ENCODE measurements around the gene RAE1. TPM values are rescaled to one million over a fixed set of nuclear protein-coding genes. Genes with fewer than 3 reads are reported as not detected.

Gene RAE1
- total RNA-seq, 2 experiments from 2014 or later = 35.0 to 37.2 TPM

DNA sequence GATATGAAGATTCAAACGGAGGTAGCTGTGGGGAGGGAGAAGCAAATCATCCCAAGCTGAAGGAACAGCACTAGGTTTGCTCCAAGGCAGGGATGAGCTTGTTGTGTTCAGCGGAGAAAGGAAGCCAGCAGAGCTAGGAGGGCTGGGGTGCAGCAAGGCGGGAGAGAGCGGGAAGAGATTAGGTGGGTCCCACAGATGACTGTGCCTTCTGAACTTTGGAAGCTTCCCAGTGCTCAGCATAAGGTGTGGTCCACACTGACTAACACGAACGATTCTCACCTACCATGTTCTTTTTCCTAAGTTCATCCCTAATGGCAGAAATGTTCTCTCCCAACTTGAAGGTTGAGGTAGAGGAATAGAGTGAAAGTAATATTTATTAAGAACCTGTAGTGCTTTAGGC is 1.2 kb downstream of the RAE1 start:
- peaks cover 25% of the 10 kb centered on the region for H3K4me1 Mint-ChIP-seq (ENCODE audit: low read depth)

GRCh38 chr20:57353351-57353750 is 2.3 kb downstream of the RAE1 start:
- H3K4me1 Mint-ChIP-seq (ENCODE audit: low read depth) = peaks cover 25% of the 10 kb centered on the region
- H3K4me3 Mint-ChIP-seq = no peak overlapping the region
- H3K36me3 Mint-ChIP-seq (ENCODE audit: low read depth) = peaks cover 30% of the 10 kb centered on the region
- no peak overlapping the region for H3K27ac Mint-ChIP-seq
- DNase-seq (no peak), ATAC-seq (no peak)
- no peaks in the 10 kb centered on the region for H3K9me3 Mint-ChIP-seq (ENCODE audit: insufficient read depth)
- no peaks in the 10 kb centered on the region for H3K27me3 Mint-ChIP-seq (ENCODE audit: low read depth)
- ChIA-PET CTCF (interaction anchor here (0.8 to 1.3 kb wide), 2 partner anchors 9 to 145 kb away, joined by 3 to 4 read pairs; no protein-coding TSS in a partner anchor), POLR2A (interaction anchor here (0.9 kb wide), 1 partner anchor 39 kb away, joined by 3 read pairs; no protein-coding TSS in a partner anchor)

More for the DNA sequence above, 1.2 kb downstream of the RAE1 start:
- no peaks in the 10 kb centered on the region for H3K9me3 Mint-ChIP-seq (ENCODE audit: insufficient read depth)
- CTCF ChIA-PET = interaction anchor here (1.3 to 1.8 kb wide), 3 partner anchors 8 to 244 kb away, joined by 3 to 4 read pairs (median 3); no protein-coding TSS in a partner anchor
- peak overlapping the region; percentile 95 for H3K4me3 Mint-ChIP-seq
- peaks cover 30% of the 10 kb centered on the region for H3K36me3 Mint-ChIP-seq (ENCODE audit: low read depth)
- DNase-seq (no peak), ATAC-seq (no peak)
- POLR2A ChIA-PET = interaction anchor here (1.5 kb wide), 1 partner anchor 39 kb away, joined by 5 read pairs; the partner anchor contains the start of gene RBM38
- H3K27ac Mint-ChIP-seq = peak overlapping the region; percentile 91
- H3K27me3 Mint-ChIP-seq (ENCODE audit: low read depth) = no peaks in the 10 kb centered on the region

DNA sequence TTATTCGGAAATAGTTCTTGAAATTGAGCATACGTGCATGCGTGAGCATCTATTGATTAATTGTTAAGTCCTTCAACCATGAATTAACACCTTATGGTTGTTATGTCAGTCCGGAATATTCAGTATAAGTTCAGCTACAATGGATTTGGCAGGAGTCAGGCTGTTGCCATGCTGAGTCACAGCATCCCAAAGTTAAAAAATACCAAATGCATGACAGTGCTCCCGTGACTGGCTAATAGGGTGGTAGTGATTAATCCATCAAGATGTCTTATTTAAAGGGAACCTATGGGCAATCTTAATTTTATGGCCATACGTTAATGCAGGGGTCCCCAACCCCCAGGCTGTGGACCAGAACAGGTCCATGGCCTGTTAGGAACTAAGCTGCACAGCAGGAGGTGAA is 10.5 kb downstream of the RAE1 start:
- no peaks in the 10 kb centered on the region for H3K4me1 Mint-ChIP-seq (ENCODE audit: low read depth)

DNA sequence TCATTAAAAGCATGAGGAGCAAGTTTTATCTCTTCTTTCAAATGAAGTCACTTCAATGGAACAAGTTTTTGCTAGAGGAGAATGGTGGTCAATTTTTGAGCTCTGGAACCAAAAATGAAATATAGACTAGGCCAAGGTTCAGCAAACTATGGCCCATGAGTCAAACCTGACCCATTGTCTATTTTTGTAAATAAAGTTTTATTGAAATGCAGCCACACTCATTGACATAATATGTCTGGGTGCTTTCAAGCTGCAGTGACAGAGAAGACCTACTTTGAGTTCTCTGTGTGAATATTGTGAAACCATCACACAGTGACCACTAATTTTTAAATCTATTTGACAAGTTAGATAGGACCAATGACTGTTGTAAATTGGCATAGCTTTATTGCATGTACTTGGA is 13.4 kb downstream of the RAE1 start:
- Mint-ChIP-seq H3K4me1 (ENCODE audit: low read depth) (no peaks in the 10 kb centered on the region), H3K4me3 (no peak overlapping the region), H3K27ac (no peak overlapping the region), H3K36me3 (ENCODE audit: low read depth) (peaks cover 39% of the 10 kb centered on the region), H3K9me3 (ENCODE audit: insufficient read depth) (no peaks in the 10 kb centered on the region), H3K27me3 (ENCODE audit: low read depth) (no peaks in the 10 kb centered on the region)
- DNase-seq = peak; percentile 16
- ChIA-PET CTCF (interaction anchor here (0.9 kb wide), 1 partner anchor 134 kb away, joined by 3 read pairs; no protein-coding TSS in a partner anchor), POLR2A (no interaction called here)
- ATAC-seq = no peak

More for the DNA sequence above, 10.5 kb downstream of the RAE1 start:
- ChIA-PET CTCF (interaction anchor here (1.4 to 4.2 kb wide), 2 partner anchors 15 to 21 kb away, joined by 3 to 23 read pairs; no protein-coding TSS in a partner anchor), POLR2A (no interaction called here)
- DNase-seq = peak; percentile 1
- Mint-ChIP-seq H3K36me3 (ENCODE audit: low read depth) (peaks cover 22% of the 10 kb centered on the region), H3K27ac (no peak overlapping the region), H3K4me3 (no peak overlapping the region), H3K27me3 (ENCODE audit: low read depth) (no peaks in the 10 kb centered on the region), H3K9me3 (ENCODE audit: insufficient read depth) (no peaks in the 10 kb centered on the region)
- no peak for ATAC-seq

- CTCF ChIA-PET = interaction anchor here (1.2 kb wide), 1 partner anchor 23 kb away, joined by 5 read pairs; no protein-coding TSS in a partner anchor
- DNase-seq = no peak
- H3K36me3 Mint-ChIP-seq (ENCODE audit: low read depth) = peaks cover 65% of the 10 kb centered on the region
- peak overlapping the region; percentile 17 for H3K27ac Mint-ChIP-seq
- ATAC-seq = no peak
- POLR2A ChIA-PET = no interaction called here
- H3K9me3 Mint-ChIP-seq (ENCODE audit: insufficient read depth) = no peaks in the 10 kb centered on the region
- no peaks in the 10 kb centered on the region for H3K27me3 Mint-ChIP-seq (ENCODE audit: low read depth)
- H3K4me1 Mint-ChIP-seq (ENCODE audit: low read depth) = peaks cover 11% of the 10 kb centered on the region
- no peak overlapping the region for H3K4me3 Mint-ChIP-seq
Observed at GRCh38 chr20:57369596-57369995, 18.5 kb downstream of the RAE1 start.

- Mint-ChIP-seq H3K27ac (peak overlapping the region; percentile 10), H3K27me3 (ENCODE audit: low read depth) (no peaks in the 10 kb centered on the region), H3K4me3 (no peak overlapping the region), H3K9me3 (ENCODE audit: insufficient read depth) (no peaks in the 10 kb centered on the region), H3K36me3 (ENCODE audit: low read depth) (peaks cover 71% of the 10 kb centered on the region), H3K4me1 (ENCODE audit: low read depth) (peaks cover 15% of the 10 kb centered on the region)
- POLR2A ChIA-PET = no interaction called here
- CTCF ChIA-PET = interaction anchor here (1.2 kb wide), 1 partner anchor 24 kb away, joined by 5 read pairs; no protein-coding TSS in a partner anchor
- DNase-seq = no peak
- ATAC-seq = no peak
Observed at GRCh38 chr20:57370316-57370715, 19.3 kb downstream of the RAE1 start.

DNA sequence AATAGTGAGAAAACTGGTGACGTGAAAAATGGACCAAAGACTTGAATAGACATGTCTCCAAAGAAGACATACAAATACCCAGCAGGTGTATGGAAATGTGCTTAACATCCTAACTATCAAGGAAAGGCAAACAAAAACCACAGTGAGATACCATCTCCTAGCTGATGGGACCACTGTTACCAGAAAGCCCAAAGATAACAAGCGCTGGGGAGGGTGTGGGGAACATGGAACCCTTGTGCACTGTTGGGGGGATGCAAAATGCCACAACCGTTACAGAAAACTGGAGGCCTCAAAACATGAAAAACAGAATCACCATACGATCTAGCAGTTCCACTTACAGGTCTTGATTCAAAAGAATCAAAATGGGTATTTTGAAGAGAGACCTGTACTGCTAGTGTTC is 20.3 kb downstream of the RAE1 start:
- Mint-ChIP-seq H3K4me3 (no peak overlapping the region), H3K4me1 (ENCODE audit: low read depth) (peaks cover 18% of the 10 kb centered on the region), H3K36me3 (ENCODE audit: low read depth) (peaks cover 73% of the 10 kb centered on the region), H3K27ac (no peak overlapping the region), H3K27me3 (ENCODE audit: low read depth) (no peaks in the 10 kb centered on the region), H3K9me3 (ENCODE audit: insufficient read depth) (no peaks in the 10 kb centered on the region)
- ATAC-seq (no peak), DNase-seq (no peak)
- POLR2A ChIA-PET = no interaction called here
- CTCF ChIA-PET = no interaction called here

DNA sequence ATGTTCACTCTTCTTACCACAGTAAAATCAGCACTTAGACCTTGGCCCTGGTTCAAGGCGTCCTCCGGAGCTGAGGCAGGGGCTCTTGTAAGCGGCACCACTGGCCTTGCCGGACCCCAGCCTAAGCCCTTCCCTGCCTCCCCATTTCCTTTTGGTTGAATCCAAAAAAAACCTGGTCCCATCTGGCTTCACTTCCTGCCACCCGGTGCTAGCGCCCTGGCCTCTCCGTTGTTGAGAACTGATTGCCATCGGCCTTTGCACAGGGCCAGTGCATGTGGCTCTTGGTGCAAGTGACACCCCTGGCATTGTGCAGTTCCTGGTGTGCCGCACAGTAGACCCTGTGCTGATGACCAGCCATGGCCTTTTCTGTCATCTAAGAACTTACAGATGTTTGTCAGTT is 21.1 kb downstream of the RAE1 start:
- CTCF ChIA-PET = no interaction called here
- H3K36me3 Mint-ChIP-seq (ENCODE audit: low read depth) = peaks cover 72% of the 10 kb centered on the region
- H3K27ac Mint-ChIP-seq = no peak overlapping the region
- H3K9me3 Mint-ChIP-seq (ENCODE audit: insufficient read depth) = no peaks in the 10 kb centered on the region
- POLR2A ChIA-PET = no interaction called here
- no peak for ATAC-seq
- H3K4me3 Mint-ChIP-seq = no peak overlapping the region
- no peak for DNase-seq
- peaks cover 18% of the 10 kb centered on the region for H3K4me1 Mint-ChIP-seq (ENCODE audit: low read depth)
- H3K27me3 Mint-ChIP-seq (ENCODE audit: low read depth) = no peaks in the 10 kb centered on the region

- Mint-ChIP-seq H3K4me1 (ENCODE audit: low read depth) (peaks cover 18% of the 10 kb centered on the region), H3K27me3 (ENCODE audit: low read depth) (no peaks in the 10 kb centered on the region), H3K9me3 (ENCODE audit: insufficient read depth) (no peaks in the 10 kb centered on the region), H3K4me3 (no peak overlapping the region), H3K27ac (no peak overlapping the region), H3K36me3 (ENCODE audit: low read depth) (peaks cover 74% of the 10 kb centered on the region)
- CTCF ChIA-PET = interaction anchor here (0.9 to 1.1 kb wide), 2 partner anchors 9 to 10 kb away, joined by 3 read pairs; no protein-coding TSS in a partner anchor
- DNase-seq (no peak), ATAC-seq (no peak)
- POLR2A ChIA-PET = no interaction called here
Observed at GRCh38 chr20:57372581-57373350, 21.7 kb downstream of the RAE1 start.

DNA sequence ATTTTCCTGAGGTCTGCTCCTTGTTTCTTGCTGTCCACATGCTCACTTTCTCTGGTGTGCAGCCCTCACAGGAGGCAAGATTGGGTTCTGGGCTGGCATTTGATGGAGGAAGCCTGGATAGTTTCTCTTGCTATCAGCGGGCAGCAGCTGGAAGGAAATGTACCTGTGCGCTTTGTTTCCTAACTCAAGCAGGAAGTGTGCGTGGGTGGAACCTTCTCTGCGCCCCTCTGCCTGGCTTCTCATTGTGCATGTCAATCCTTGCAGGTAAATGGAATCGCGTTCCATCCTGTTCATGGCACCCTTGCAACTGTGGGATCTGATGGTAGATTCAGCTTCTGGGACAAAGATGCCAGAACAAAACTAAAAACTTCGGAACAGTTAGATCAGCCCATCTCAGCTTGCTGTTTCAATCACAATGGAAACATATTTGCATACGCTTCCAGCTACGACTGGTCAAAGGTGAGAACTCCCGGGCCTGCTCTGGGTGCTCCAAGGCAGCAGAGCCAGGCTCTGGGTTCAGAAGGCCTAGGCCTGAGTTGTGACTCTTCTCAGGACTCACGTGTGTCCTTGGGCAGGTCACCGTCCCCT is 23.4 kb downstream of the RAE1 start:
- no peak for ATAC-seq
- H3K9me3 Mint-ChIP-seq (ENCODE audit: insufficient read depth) = no peaks in the 10 kb centered on the region

GRCh38 chr20:57374931-57375651 is 24.0 kb downstream of the RAE1 start:
- POLR2A ChIA-PET = interaction anchor here (1.8 kb wide), 1 partner anchor 17 kb away, joined by 5 read pairs; no protein-coding TSS in a partner anchor

More for the DNA sequence above, 23.4 kb downstream of the RAE1 start:
- H3K4me3 Mint-ChIP-seq = no peak overlapping the region
- DNase-seq = no peak
- ChIA-PET POLR2A (interaction anchor here (1.1 to 1.8 kb wide), 2 partner anchors 15 to 18 kb away, joined by 3 to 5 read pairs; no protein-coding TSS in a partner anchor), CTCF (interaction anchor here (0.6 to 1.4 kb wide), 4 partner anchors 28 to 352 kb away, joined by 3 to 4 read pairs (median 3); no protein-coding TSS in a partner anchor)
- H3K27me3 Mint-ChIP-seq (ENCODE audit: low read depth) = no peaks in the 10 kb centered on the region
- H3K36me3 Mint-ChIP-seq (ENCODE audit: low read depth) = peaks cover 74% of the 10 kb centered on the region
- peak overlapping the region; percentile 21 for H3K27ac Mint-ChIP-seq
- peaks cover 18% of the 10 kb centered on the region for H3K4me1 Mint-ChIP-seq (ENCODE audit: low read depth)

More at GRCh38 chr20:57374931-57375651, 24.0 kb downstream of the RAE1 start:
- no peaks in the 10 kb centered on the region for H3K27me3 Mint-ChIP-seq (ENCODE audit: low read depth)
- H3K4me3 Mint-ChIP-seq = no peak overlapping the region
- peaks cover 69% of the 10 kb centered on the region for H3K36me3 Mint-ChIP-seq (ENCODE audit: low read depth)
- no peak overlapping the region for H3K27ac Mint-ChIP-seq
- peaks cover 18% of the 10 kb centered on the region for H3K4me1 Mint-ChIP-seq (ENCODE audit: low read depth)
- no peak for DNase-seq
- H3K9me3 Mint-ChIP-seq (ENCODE audit: insufficient read depth) = no peaks in the 10 kb centered on the region
- CTCF ChIA-PET = interaction anchor here (1.0 to 2.3 kb wide), 3 partner anchors 120 to 222 kb away, joined by 3 to 8 read pairs (median 4); no protein-coding TSS in a partner anchor
- no peak for ATAC-seq
